Measurements from ENCODE around the gene CDH4. TPM values are rescaled to one million over a fixed set of nuclear protein-coding genes. Genes with fewer than 3 reads are reported as not detected.

The CDH4 gene
- total and polyA plus RNA-seq, 9 of the 15 experiments (the other 6 are each of a cell fraction or from before 2014, with no cell fraction given): 0.04 TPM; not detected in 8

GRCh38 chr20:61686051-61686936 is 434.2 kb downstream of the CDH4 start:
- WGBS (ENCODE audit: insufficient coverage, low coverage, missing lambda C conversion rate): 10% methylated on average over 37 of the region's 38 CpGs

More at GRCh38 chr20:61686051-61686936, 434.2 kb downstream of the CDH4 start:
- Histone ChIP-seq H3K36me3 (ENCODE audit: control insufficient read depth, insufficient read depth, low read length) (no peaks in the 10 kb centered on the region), H3K79me2 (ENCODE audit: control insufficient read depth, insufficient read depth, low read length) (no peaks in the 10 kb centered on the region), H3K9me3 (replicated peaks; ENCODE audit: control insufficient read depth, insufficient read depth, low read depth, low read length) (no peaks in the 10 kb centered on the region; the same call in 1 of the 2 replicates), H3K9ac (ENCODE audit: insufficient read depth in 1 of 2, low read depth in 2 of 2, low read length in 2 of 2) (no peak overlapping the region), H3K27ac (ENCODE audit: extremely low read depth, low read depth, low read length) (no peak overlapping the region), H3K4me1 (replicated peaks in 1 of 2; ENCODE audit: control insufficient read depth in 2 of 2, insufficient read depth in 2 of 2, low read length in 2 of 2) (no peaks in the 10 kb centered on the region), H3K27me3 (ENCODE audit: control insufficient read depth in 2 of 2, insufficient read depth in 2 of 2, low read length in 2 of 2) (peaks cover 16 to 44% of the 10 kb centered on the region in 2 experiments; a peak in 4 of 5 replicates), H3K4me3 (no peak overlapping the region), H3K4me2 (ENCODE audit: insufficient read depth, low read length) (no peak overlapping the region), H4K20me1 (replicated peaks; ENCODE audit: control insufficient read depth, insufficient read depth, low read length) (no peaks in the 10 kb centered on the region), H3K9me1 (ENCODE audit: control insufficient read depth, insufficient read depth, low read length) (no peaks in the 10 kb centered on the region), H2AFZ (ENCODE audit: low read depth, low read length) (no peak overlapping the region)
- ATAC-seq (no peak), FAIRE-seq (no peak), DNase-seq (ENCODE audit: extremely low read depth in 1 of 4, low spot score in 3 of 4) (no peak)
- BruUV-seq (replicated peaks): no TSS peak
- POLR2A ChIA-PET: no interaction called here
- intact Hi-C loops (cut with micrococcal nuclease) (no loop called here), in situ Hi-C loops (cut with MboI) (no loop called here)
- CTCF ChIA-PET (ENCODE audit: low intra/inter-chr PET ratio): no interaction called here
- no peak for TF ChIP-seq ELF2 (CRISPR knock-in tag; IDR thresholded peaks at IDR 0.05)
- TF ChIP-seq, protein P1, sequence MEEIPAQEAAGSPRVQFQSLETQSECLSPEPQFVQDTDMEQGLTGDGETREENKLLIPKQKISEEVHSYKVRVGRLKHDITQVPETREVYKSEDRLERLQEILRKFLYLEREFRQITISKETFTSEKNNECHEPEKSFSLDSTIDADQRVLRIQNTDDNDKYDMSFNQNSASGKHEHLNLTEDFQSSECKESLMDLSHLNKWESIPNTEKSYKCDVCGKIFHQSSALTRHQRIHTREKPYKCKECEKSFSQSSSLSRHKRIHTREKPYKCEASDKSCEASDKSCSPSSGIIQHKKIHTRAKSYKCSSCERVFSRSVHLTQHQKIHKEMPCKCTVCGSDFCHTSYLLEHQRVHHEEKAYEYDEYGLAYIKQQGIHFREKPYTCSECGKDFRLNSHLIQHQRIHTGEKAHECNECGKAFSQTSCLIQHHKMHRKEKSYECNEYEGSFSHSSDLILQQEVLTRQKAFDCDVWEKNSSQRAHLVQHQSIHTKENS (CRISPR knock-in tag; IDR thresholded peaks at IDR 0.05): no peak
- TF ChIP-seq ZNF175 (CRISPR knock-in tag; IDR thresholded peaks at IDR 0.05; ENCODE audit: low read depth): no peak
- no peak for TF ChIP-seq ZNF311 (CRISPR knock-in tag; IDR thresholded peaks at IDR 0.05)
- peak in 1 of 2 experiments; percentile 91; a peak in 2 of 4 replicates for TF ChIP-seq KDM1A (IDR thresholded peaks at IDR 0.05)
